IPS-NIHi7 (cell line): ENCODE results near the gene ZNF710.

Source experiments
- DNase-seq: peaks from one replicate; pipeline ENCODE4 v3.0.0; 2012; ENCODE audit warnings: mixed read lengths; ENCODE audit errors: extremely low spot score

The ZNF710 gene

GRCh38 chr15:89997079-89997478 lies 4.0 kb upstream of the ZNF710 start:
- DNase-seq = no peak

- no peak for DNase-seq
These were observed 2.9 kb upstream of the ZNF710 start for GRCh38 chr15:89998141-89998661.

DNA sequence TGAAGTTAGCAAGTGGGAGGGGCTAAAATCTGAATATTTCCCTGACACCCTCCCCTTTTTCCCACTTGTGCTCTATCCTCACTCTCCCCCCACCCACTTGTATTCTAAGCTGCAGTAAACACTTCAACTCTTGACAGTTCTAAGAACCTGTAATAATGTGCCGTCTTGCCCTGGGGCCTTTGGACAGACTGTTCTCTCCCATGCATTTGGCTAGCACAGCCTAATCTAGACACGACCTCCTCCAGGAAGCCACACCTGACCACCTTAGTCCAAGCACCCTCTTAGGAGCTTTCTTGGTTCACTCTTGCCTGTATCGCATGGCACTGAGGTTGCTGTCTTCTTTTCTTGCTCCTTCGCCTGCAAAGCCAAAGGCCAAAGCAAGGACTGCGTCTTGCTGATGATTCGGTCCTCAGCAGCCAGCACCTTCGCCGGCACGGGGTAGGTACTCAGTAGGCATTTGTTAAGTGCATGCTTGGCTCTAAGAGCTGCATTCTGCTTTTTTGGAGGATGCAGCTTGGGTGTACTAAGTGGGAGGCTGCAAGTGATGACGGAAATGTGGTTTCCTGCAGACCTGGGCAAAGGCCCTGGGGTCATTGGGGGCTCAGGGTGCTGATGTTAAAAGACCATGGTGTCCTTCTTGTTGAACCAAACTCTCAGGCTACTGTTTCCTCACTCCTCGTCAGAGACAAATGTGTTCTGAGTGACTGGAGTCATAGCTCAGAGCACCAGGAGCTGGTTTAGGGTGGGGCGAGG lies 2.0 kb upstream of the ZNF710 start:
- DNase-seq = no peak

DNA sequence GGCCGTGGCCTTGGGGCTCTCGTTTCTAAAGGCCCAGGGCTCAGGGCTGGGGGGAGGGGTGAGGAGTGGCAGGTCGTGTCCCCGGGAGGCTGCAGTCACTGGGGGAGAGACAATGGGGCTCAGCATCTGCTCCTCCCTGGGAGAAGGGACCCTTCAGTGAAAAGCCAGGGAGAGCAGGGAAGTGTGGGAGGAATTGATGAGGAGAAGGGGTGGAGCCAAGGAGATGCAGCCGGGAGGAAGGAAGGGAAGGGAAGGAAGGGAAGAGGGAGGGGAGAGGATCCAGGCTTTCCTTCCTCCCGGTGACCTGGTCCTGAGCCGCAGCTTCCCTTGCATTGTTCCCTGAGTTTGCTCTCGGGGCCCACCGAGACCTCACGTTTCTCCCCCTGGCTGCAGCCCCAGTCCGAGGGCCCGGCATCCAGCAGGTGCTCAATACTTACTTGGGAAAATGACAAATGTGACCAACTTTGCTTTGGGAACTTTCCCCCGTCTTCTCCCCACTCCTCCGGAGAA lies 1.4 kb upstream of the ZNF710 start:
- peak; percentile 83 for DNase-seq

DNA sequence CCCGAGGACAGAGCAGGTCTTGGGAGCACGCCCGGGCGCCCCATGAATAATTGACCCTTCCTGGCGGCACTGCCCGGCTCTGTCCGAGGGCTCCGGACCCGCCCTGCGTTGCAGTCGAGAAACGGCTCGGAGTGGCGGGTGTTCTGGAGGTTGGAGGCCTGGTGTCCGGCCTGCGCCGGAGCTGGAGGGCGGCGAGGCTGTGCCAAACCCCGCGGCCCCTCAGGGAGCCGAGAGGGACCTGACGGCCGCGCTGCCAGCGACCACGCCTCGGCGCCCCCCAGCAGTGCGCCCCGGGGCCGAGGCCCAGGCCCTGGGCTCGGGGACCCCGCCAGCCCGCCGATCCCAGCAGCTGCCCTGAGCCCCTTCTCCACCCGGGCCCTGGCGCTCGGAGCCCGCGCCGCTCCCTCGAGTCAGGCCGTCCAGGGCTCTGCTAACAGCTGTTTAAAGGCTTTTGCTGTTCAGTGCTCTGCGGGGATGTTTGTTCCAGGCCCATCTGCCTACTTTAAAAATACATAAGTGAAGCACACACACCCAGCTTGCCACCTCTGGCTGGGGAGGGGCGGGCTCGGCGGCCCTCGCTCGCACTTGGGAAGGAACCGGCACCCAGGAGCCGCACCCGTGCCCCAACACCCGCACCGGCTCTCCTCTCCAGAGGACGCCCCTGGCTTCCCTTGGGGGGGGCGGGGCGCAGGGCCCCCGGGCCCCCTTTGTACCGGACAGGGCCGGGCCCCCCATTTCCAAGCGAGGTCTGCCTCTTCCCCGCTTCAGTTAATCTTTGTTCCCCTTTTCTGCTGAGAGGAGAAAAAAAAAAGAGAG lies 730 bp upstream of the ZNF710 start:
- DNase-seq = no peak

GRCh38 chr15:90001683-90002427 lies 731 bp downstream of the ZNF710 start:
- peak; percentile 58 for DNase-seq

DNA sequence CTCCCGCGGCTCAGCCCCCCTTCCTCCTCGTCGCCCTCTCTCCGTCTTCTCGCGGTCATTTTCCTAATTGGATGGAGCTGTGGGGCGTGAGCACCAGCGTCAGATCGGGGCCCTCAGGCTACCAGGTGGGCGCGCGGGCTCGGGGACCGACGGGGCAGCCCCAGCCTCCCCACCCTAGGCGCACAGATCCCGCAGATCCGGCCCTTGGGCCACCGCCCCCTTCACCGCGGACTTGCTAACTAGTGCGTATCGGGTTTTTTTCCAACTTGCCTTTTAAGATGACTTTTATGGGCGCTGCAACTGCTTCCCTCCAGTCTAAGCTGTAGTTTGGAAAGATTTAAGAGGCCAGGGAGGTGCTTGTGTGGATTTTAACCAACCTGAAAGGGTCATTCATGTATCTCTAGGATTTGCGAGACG lies 1.3 kb downstream of the ZNF710 start:
- peak; percentile 50 for DNase-seq

GRCh38 chr15:90003736-90004135 lies 2.6 kb downstream of the ZNF710 start:
- DNase-seq = no peak

DNA sequence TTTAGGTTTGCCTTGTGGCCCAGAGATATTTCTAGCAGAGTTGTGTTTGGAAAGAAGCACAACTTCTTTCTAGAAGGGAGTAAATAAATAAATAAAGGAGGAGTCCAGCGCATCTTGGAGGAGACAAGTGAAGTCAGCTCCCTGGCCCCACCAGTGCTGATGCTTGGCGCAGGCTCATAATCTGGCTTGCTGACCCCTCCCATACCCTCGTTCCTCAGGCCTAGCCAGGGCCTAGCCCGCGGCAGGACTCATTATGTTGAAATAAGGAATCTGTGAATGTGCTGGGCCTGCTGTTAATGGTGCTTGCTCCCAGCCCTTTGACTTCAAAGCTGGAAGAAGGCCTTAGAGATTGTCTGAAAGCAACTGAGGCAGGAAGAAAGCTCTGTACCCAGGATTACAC lies 3.1 kb downstream of the ZNF710 start:
- DNase-seq = peak; percentile 49

DNA sequence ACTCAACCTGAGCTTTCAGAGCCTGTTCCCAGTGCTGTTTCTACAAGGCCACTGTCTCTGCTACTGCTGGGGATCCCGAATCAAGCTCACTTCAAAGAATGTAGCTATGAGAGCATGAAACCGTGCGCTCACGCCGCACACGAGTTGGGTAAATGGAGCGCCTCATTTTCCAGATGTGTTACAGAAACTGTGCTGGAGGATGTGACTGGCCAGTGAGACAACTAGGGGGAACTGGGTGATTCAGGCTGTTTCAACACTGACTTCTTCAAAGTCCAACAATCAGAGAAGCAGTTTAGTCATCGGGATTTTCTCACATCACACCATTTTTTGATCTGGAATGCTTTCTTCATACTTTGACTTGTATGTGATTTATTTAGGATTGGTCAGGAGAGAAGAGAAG lies 3.5 kb downstream of the ZNF710 start:
- no peak for DNase-seq

DNA sequence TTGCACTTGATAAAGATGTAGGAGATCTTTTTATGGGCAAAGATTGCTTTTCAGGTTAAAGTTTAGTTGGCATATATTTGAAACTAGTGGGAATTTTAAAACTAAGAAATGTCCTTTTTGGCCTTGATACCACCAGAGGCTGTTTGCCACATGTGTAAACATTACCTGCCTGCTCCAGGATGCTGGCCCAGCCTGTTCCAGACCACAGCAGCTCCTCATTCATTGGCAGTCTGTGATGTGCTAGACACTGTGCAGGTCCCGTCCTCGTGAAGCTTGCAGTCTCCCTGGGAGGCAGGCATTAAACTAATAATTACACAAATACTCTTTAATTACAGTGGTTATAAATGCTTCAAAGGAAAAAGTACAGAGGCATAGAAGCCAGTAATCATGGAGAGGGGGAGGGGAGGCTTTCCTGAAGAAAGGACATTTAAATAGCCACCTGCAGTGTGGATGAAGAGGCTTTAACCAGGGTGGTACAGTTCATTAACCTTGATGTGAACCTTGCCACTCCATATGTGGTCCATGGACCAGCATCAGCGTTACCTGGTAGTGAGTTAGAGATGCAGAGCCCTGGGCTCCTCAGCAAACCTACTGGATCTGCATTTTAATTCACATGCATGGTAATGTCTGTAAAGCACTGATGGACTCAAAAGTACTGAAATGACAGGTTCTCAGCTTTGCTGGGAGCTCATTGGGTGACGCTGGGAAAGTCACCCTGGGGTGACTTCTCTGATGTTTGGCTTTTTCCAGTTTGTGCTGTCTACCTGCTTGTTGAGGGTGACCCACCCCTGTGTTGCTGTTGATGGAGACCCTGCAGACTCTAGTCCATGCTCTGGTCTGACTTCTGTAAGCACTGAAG lies 5.3 kb downstream of the ZNF710 start:
- no peak for DNase-seq

DNA sequence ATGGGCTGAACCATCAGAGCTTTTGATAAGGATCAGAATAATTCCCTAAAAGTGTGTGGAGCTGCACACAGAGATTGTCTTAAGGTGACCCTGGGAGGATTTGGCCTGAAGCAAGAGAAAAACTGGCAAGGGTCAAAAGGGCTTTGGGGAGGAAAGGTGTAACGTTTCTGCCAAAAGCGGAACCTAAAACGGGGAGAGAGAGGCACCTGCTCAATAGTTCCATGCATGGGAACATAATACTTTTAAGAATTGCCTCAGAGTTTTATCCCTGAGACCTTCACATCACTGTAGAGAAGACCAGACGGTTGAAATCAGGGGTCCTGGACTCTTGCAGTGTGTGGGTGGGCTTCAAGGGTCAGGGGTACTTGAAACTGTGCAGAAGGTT lies 5.9 kb downstream of the ZNF710 start:
- no peak for DNase-seq

DNA sequence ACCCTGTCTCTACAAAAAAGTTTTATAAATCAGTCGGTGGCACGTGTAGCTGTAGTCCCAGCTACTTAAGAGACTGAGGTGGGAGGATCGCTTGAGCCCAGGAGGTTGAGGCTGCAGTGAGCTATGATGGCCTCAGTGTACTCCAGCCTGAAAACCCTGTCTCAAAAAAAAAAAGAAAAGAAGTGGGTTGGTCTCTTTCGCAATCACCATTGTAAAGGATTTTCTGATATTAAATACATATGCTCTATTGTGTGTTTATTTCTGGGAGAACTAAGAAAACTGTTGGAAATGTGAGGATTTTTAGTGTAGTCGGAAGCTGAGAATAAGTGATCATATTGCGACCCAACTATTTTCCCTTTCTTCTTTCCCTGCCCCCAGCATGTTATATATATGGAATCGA lies 7.5 kb downstream of the ZNF710 start:
- no peak for DNase-seq

DNA sequence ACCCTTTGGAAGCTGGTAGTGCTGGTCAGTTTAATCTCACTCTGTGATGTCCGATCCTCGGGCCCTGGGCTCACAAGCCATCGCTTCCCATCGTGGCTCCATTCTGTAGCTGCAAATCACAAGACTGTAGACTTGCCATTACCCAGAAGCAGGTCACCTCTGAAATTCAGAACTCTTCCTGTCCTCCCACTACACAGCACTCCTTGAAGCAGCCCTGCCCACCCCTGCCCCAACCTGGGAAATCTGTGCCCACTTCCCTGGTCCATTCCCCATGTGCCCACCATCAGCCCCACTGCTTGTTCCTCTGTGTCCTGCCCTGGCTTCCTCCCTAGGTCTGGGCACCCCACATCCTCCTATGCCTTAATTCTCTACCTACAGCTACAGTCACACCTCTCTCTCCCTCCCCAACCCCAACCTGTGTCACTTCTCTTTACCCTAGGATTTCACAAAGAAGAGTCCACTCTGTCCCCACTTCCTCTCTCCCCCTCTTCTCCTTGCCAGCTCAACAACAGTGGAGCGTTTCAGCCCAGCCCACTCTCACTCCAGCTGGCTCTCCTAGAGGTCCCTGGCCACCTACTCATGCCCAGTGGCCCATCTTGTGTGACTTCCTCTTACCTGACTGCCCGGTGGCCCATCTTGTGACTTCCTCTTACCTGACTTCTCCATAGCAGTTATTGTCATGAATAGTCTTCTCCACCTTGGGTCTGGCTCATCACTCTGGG lies 8.3 kb downstream of the ZNF710 start:
- DNase-seq = no peak

DNA sequence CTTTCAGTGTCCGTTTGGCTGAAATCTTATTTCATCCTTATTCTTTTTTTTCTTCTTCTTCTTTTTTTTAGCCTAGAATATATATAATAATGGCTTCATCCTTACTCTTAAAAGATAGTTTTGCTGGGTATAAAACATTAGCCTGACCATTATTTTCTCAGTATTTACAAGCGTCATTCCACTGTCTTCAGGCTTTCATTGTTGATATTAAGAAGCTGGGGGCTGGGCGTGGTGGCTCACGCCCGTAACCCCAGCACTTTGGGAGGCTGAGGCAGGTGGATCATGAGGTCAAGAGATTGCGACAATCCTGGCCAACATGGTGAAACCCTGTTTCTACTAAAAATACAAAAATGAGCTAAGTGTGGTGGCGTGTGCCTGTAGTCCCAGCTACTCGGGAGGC lies 10.6 kb downstream of the ZNF710 start:
- no peak for DNase-seq

- DNase-seq = no peak
These were observed 12.4 kb downstream of the ZNF710 start for GRCh38 chr15:90013503-90013937.

- no peak for DNase-seq
These were observed 14.2 kb downstream of the ZNF710 start for GRCh38 chr15:90015294-90015693.

DNA sequence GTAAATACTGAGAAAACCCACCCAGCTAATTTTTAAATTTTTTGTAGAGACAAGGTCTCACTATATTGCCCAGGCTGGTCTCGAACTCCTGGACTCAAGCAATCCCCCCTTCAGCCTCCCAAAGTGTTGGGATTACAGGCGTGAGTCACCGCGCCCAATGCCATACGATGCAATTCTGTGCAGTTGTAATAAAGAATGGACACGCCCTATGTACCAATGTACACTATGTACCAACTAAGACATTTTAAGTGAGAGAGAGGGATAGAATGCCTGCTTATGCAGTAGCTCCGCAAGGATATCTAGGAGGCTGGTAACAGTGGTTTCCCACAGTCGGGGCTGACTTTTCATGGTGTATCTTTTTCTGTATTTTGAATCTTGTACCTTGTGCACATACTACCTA lies 14.6 kb downstream of the ZNF710 start:
- no peak for DNase-seq

DNA sequence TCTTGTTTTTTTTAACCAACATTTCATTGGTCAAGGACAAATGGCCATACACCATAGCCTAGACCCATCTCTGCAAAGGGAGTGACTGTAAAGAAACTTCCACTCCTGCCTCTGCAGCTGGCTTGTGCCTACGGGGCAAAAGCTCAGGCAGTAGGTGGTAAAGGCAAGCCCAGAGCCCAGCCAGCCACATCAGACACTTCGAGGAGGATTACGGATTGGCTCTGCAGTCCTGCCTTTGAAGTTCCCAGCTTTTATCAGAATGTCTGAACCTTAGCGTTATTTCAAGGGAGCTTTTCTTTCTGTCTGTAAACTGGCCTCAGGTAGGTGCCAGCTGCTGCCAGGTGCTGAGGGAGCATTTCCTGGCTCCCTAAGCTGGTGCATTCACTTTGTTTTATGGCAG lies 15.6 kb downstream of the ZNF710 start:
- DNase-seq = no peak

DNA sequence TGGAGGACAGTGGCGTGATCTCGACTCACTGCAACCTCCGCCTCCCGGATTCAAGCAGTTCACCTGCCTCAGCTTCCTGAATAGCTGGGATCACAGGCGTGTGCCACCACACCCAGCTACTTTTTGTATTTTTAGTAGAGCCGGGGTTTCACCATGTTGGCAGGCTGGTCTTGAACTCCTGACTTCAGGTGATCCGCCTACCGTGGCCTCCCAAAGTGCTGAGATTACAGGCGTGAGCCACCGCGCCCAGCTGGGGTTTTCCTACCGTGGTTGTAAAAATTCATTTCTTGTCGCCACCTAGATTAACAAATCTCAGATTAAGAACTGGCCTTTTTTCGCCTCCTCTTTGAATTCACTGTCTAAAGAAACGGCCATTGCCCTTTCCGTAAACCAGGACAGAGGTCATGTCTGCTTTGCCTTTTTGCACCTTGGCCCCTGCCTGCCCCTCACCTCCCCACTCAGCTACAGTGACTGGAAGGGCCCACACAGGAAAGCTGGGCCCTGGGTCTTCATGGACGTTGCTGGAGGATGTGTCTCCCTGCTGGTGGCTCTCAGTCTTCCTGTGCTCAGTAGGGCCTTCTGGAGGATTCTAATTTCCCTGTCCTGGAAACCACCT lies 17.2 kb downstream of the ZNF710 start:
- DNase-seq = no peak
